ENCODE measurements around the gene MS4A2. TPM values are rescaled to one million over a fixed set of nuclear protein-coding genes. Genes with fewer than 3 reads are reported as not detected.

MS4A2 gene
- total RNA-seq, result not detected in 2 replicates

DNA sequence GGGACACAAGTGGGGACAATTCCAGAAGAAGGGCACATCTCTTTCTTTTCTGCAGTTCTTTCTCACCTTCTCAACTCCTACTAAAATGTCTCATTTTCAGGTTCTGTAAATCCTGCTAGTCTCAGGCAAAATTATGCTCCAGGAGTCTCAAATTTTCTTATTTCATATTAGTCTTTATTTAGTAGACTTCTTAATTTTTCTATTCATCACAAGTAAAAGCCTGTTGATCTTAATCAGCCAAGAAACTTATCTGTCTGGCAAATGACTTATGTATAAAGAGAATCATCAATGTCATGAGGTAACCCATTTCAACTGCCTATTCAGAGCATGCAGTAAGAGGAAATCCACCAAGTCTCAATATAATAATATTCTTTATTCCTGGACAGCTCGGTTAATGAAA is at the start of gene MS4A2:
MS4A2 (plus strand) TSS at position 301 of the 400 bp plus-strand sequence. CDS start 102 bp downstream, outside the sequence.

DNA sequence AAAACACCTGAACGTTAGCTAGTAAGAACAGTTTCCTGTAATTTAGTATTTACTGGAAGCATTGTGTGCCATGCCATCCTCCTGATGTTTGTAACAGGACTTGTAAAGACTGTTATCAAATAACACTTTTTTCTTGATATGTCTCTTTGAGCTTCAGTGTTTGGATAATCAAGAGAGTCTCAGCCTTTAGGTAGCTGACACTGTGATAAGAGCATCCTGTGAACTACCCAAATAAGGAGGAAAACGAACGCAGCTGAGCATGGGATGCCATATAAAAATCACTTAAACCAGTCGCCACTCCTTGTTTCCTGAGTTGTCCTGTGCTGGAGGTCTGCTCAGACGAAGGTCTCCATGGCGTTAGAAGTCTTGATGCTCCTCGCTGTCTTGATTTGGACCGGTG is 48.4 kb upstream of the MS4A2 start, which contains the start of gene OOSP2:
OOSP2 (plus strand) TSS at position 301 of the 400 bp plus-strand sequence; CDS start at position 352, 51 bp downstream.

DNA sequence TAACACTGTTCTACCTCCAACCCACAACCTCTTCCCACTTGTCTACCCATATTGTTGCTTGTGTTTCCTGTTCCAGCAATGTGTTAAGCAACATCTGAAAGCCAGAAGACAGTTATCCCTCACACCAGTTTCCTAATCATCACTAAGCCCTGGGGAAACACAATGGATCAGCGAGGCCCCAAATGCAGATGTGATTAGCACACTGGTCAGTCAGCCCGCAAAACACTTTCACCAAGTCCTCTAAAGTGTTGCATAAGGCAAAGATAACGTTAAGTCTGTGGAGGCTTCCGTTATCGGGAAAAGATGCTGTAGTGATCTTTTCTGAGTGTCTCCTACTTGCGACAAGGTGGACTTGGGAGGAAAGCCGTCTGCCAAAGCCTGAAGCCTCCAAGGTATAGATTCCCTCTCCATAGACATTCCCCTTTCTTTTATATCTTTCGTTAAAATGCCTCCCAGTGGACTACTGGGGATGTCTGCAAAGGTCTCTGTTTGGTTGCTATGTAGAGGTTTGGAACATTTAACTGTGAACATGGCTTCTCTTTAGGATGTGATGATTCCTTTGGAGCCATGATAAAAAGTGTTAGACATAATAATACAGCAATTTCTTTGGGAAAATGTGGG is 32.0 kb upstream of the MS4A2 start, which contains the start of gene MS4A3:
MS4A3 (plus strand) TSS at position 317 of the 621 bp plus-strand sequence. CDS start 4,496 bp downstream, outside the sequence.

Other genes starting within 250 kb of the MS4A2 start
- gene CBLIF, start 243.2 kb upstream of the MS4A2 start, total RNA-seq, result not detected in 2 replicates
- gene TCN1, start 222.2 kb upstream of the MS4A2 start, total RNA-seq, result not detected in 2 replicates
- gene OOSP3, start 209.9 kb upstream of the MS4A2 start, total RNA-seq, result not detected in 2 replicates
- gene OOSP1, start 150.2 kb upstream of the MS4A2 start, total RNA-seq, result not detected in 2 replicates
- gene OOSP4A, start 124.6 kb upstream of the MS4A2 start, total RNA-seq, result not detected in 2 replicates
- gene OOSP4B, start 71.5 kb upstream of the MS4A2 start, total RNA-seq, result not detected in 2 replicates
- not detected in 2 replicates for gene OOSP2, start 48.3 kb upstream of the MS4A2 start, total RNA-seq
- not detected in 2 replicates for gene MS4A3, start 32.0 kb upstream of the MS4A2 start, total RNA-seq
- not detected in 2 replicates for gene MS4A6A, start 94.4 kb downstream of the MS4A2 start, total RNA-seq
- not detected in 2 replicates for gene MS4A4E, start 154.5 kb downstream of the MS4A2 start, total RNA-seq
- gene MS4A4A, start 192.0 kb downstream of the MS4A2 start, total RNA-seq, result not detected in 2 replicates
- gene MS4A6E, start 238.6 kb downstream of the MS4A2 start, total RNA-seq, result not detected in 2 replicates

Measured in smooth muscle cell of bladder (primary cell).